Bronchial epithelial cell (primary cell): Measurements from ENCODE around the gene ENTPD2. TPM values are rescaled to one million over a fixed set of nuclear protein-coding genes. Genes with fewer than 3 reads are reported as not detected.

ENCODE experiments used
- DNase-seq: peaks from one replicate; pipeline ENCODE4 v3.0.0-alpha.2; 2010; ENCODE audit warnings: low read depth
- FAIRE-seq: peaks from 2 replicates; lab custom pipeline; 2011; peaks lifted over from hg19 to GRCh38; lab: Jason Lieb, UNC
- H3K27me3 ChIP-seq: 2 replicates; pipeline ENCODE4 v1.5.1; 2011; ENCODE audit warnings: low read length; ENCODE audit not compliant: control insufficient read depth, insufficient read depth
- H3K36me3 ChIP-seq: 2 replicates; pipeline ENCODE4 v1.5.1; 2011; ENCODE audit warnings: low read length; ENCODE audit not compliant: control insufficient read depth, insufficient read depth
- H3K4me3 ChIP-seq: 2 replicates; pipeline ENCODE4 v1.5.1; 2011; ENCODE audit warnings: mild to moderate bottlenecking, low read depth, low read length, control low read depth
- CTCF ChIP-seq: IDR thresholded peaks from 2 replicates; pipeline ENCODE4 v1.5.1; 2011; ENCODE audit warnings: mild to moderate bottlenecking, moderate library complexity, low read length, control low read depth, inconsistent platforms; ENCODE audit not compliant: insufficient read depth, severe bottlenecking
- total RNA-seq: library from RNA; depleted of rRNA; stranded (reverse); fragments of >200 nt; gene quantifications from 2 replicates; pipeline ENCODE4 v1.2.1, GENCODE V29; 2014

Gene ENTPD2
- total RNA-seq, 1 donor from 2014 or later, result 0.79 TPM

- H3K27me3 ChIP-seq, result no peaks in the 10 kb centered on the region
- TF ChIP-seq CTCF, result no peak
These were observed 30.3 kb downstream of the ENTPD2 start for GRCh38 chr9:137023583-137023991.

GRCh38 chr9:137023157-137023556 lies 30.7 kb downstream of the ENTPD2 start:
- FAIRE-seq, result no peak
- Histone ChIP-seq H3K4me3 (no peak overlapping the region), H3K27me3 (no peaks in the 10 kb centered on the region), H3K36me3 (no peaks in the 10 kb centered on the region)
- no peak for TF ChIP-seq CTCF
- DNase-seq, result no peak

More at GRCh38 chr9:137023583-137023991, 30.3 kb downstream of the ENTPD2 start:
- FAIRE-seq (no peak), DNase-seq (no peak)
- Histone ChIP-seq H3K36me3 (no peaks in the 10 kb centered on the region), H3K4me3 (no peak overlapping the region)

- H3K4me3 ChIP-seq, result no peak overlapping the region
- H3K27me3 ChIP-seq, result no peaks in the 10 kb centered on the region
- H3K36me3 ChIP-seq, result no peaks in the 10 kb centered on the region
- no peak for FAIRE-seq
- TF ChIP-seq CTCF, result no peak
- DNase-seq, result no peak
These were observed 31.2 kb downstream of the ENTPD2 start for GRCh38 chr9:137022662-137023008.

- Histone ChIP-seq H3K36me3 (no peaks in the 10 kb centered on the region), H3K4me3 (no peak overlapping the region), H3K27me3 (no peaks in the 10 kb centered on the region)
- DNase-seq, result peak; percentile 76
- TF ChIP-seq CTCF, result no peak
- no peak for FAIRE-seq
These were observed 31.7 kb downstream of the ENTPD2 start for GRCh38 chr9:137021979-137022661.

GRCh38 chr9:137021568-137021978 lies 32.3 kb downstream of the ENTPD2 start:
- Histone ChIP-seq H3K4me3 (no peak overlapping the region), H3K27me3 (no peaks in the 10 kb centered on the region), H3K36me3 (no peaks in the 10 kb centered on the region)
- TF ChIP-seq CTCF, result no peak
- FAIRE-seq, result no peak
- DNase-seq, result no peak
